PC-3 (cell line): ENCODE results near the gene ESYT2. TPM values are rescaled to one million over a fixed set of nuclear protein-coding genes. Genes with fewer than 3 reads are reported as not detected.

Source experiments
- ATAC-seq: fragments of 200-7000 bp; cut with Tn5 transposase; 2 replicates; pipeline ENCODE4 v1.9.1; 2020; ENCODE audit warnings: mild to moderate bottlenecking, moderate library complexity
- BruUV-seq: library from RNA; stranded (reverse); fragments of 400-500 nt; replicated peaks from 2 replicates; lab custom pipeline; 2021; lab: Mats Ljungman, UMichigan
- CTCF ChIA-PET: fragments of 300-600 bp; sonication (Branson Sonifier 250); formaldehyde crosslinking; loops from one replicate; lab custom pipeline; 2022; ENCODE audit warnings: antibody characterized with exemption; lab: Charles Lee
- POLR2A ChIA-PET: fragments of 300-600 bp; sonication (Branson Sonifier 250); formaldehyde crosslinking; loops from one replicate; lab custom pipeline; 2022; ENCODE audit warnings: antibody characterized with exemption; ENCODE audit not compliant: unreplicated experiment; lab: Charles Lee
- DNase-seq: peaks from one replicate; pipeline ENCODE4 v3.0.0-alpha.2; 2015
- H2AFZ ChIP-seq: fragments of 300-600 bp; sonication (generic); 2 replicates; pipeline ENCODE4 v1.6.0; 2016; ENCODE audit warnings: antibody characterized with exemption, low read length
- H3F3A ChIP-seq: fragments of 300-600 bp; sonication (generic); one replicate; pipeline ENCODE4 v1.6.0; 2017; ENCODE audit warnings: antibody characterized with exemption, low read length, control low read depth, mild to moderate bottlenecking; ENCODE audit not compliant: unreplicated experiment
- H3K27ac ChIP-seq: fragments of 300-600 bp; sonication (generic); 2 replicates; pipeline ENCODE4 v1.5.1; 2016; ENCODE audit warnings: mild to moderate bottlenecking, low read length
- H3K27me3 ChIP-seq: fragments of 300-600 bp; sonication (generic); 2 replicates; pipeline ENCODE4 v1.6.1; 2016; ENCODE audit warnings: low read length, mixed read lengths
- H3K36me3 ChIP-seq: fragments of 300-600 bp; sonication (generic); 2 replicates; pipeline ENCODE4 v1.6.1; 2016; ENCODE audit warnings: low read depth, mixed run types, low read length, mixed read lengths
- H3K4me1 ChIP-seq: fragments of 300-600 bp; sonication (generic); 2 replicates; pipeline ENCODE4 v1.5.1; 2016; ENCODE audit warnings: low read length; ENCODE audit not compliant: insufficient read depth
- H3K4me2 ChIP-seq: fragments of 300-600 bp; sonication (generic); 2 replicates; pipeline ENCODE4 v1.6.0; 2016; ENCODE audit warnings: low read length
- H3K4me3 ChIP-seq: fragments of 300-600 bp; sonication (generic); 2 replicates; pipeline ENCODE4 v1.5.1; 2016; ENCODE audit warnings: mild to moderate bottlenecking, low read length, mixed read lengths
- H3K79me2 ChIP-seq: fragments of 300-600 bp; sonication (generic); 2 replicates; pipeline ENCODE4 v1.6.1; 2017; ENCODE audit warnings: low read length, mixed read lengths
- H3K9ac ChIP-seq: fragments of 300-600 bp; sonication (generic); 2 replicates; pipeline ENCODE4 v1.6.0; 2016; ENCODE audit warnings: mild to moderate bottlenecking, low read length
- H3K9me2 ChIP-seq: fragments of 300-600 bp; sonication (generic); replicated peaks from 2 replicates; pipeline ENCODE4 v1.6.1; 2016; ENCODE audit warnings: mixed run types, low read length, mixed read lengths
- H3K9me3 ChIP-seq: fragments of 300-600 bp; sonication (generic); 2 replicates; pipeline ENCODE4 v1.6.1; 2016; ENCODE audit warnings: low read length, mixed read lengths
- H4K20me1 ChIP-seq: fragments of 300-600 bp; sonication (generic); 2 replicates; pipeline ENCODE4 v1.6.1; 2016; ENCODE audit warnings: low read length, mixed read lengths
- CTCF ChIP-seq: fragments of 300-600 bp; sonication (generic); conservative IDR thresholded peaks from 2 replicates; pipeline ENCODE4 v1.5.1; 2017; ENCODE audit warnings: antibody characterized with exemption, low read depth, mild to moderate bottlenecking, low read length
- EZH2 ChIP-seq: fragments of 300-600 bp; sonication (generic); IDR thresholded peaks from one replicate; pipeline ENCODE4 v1.6.1; 2017; ENCODE audit warnings: antibody characterized with exemption, mild to moderate bottlenecking, low read length; ENCODE audit not compliant: unreplicated experiment
- EZH2phosphoT487 ChIP-seq: fragments of 300-600 bp; sonication (generic); IDR thresholded peaks from 2 replicates; pipeline ENCODE4 v1.6.1; 2018; ENCODE audit warnings: mild to moderate bottlenecking, antibody characterized with exemption, low read length, borderline replicate concordance
- intact Hi-C: fragments of 100-400 bp; cut with micrococcal nuclease; formaldehyde crosslinking; loops from 2 replicates; pipeline ENCODE4 v1.9.0; 2023
- total RNA-seq: library from RNA; depleted of rRNA; stranded (reverse); fragments of >200 nt; gene quantifications from 2 replicates; pipeline ENCODE4 v1.2.3, GENCODE V29; 2014

Gene ESYT2
- total RNA-seq, 1 experiment from 2014 or later, result 76.1 TPM

- intact Hi-C loops, result no loop called here
- no TSS peak for BruUV-seq
- Histone ChIP-seq H3K9me2 (no peaks in the 10 kb centered on the region), H3K36me3 (peaks cover 32% of the 10 kb centered on the region), H4K20me1 (no peaks in the 10 kb centered on the region), H2AFZ (no peak overlapping the region), H3F3A (no peaks in the 10 kb centered on the region), H3K4me2 (no peak overlapping the region), H3K27me3 (no peaks in the 10 kb centered on the region), H3K4me1 (no peaks in the 10 kb centered on the region), H3K4me3 (no peak overlapping the region), H3K9ac (no peak overlapping the region), H3K9me3 (no peaks in the 10 kb centered on the region), H3K79me2 (no peaks in the 10 kb centered on the region), H3K27ac (no peak overlapping the region)
- DNase-seq (no peak), ATAC-seq (no peak)
- ChIA-PET POLR2A (no interaction called here), CTCF (no interaction called here)
- TF ChIP-seq CTCF, result no peak
- TF ChIP-seq EZH2phosphoT487, result no peak
- TF ChIP-seq EZH2, result no peak
Observed at GRCh38 chr7:158776474-158776873, 52.8 kb downstream of the ESYT2 start.

- no peak for ATAC-seq
Observed at GRCh38 chr7:158774952-158775351, 54.4 kb downstream of the ESYT2 start.

More at GRCh38 chr7:158774952-158775351, 54.4 kb downstream of the ESYT2 start:
- ChIA-PET POLR2A (no interaction called here), CTCF (no interaction called here)
- Histone ChIP-seq H3K9ac (no peak overlapping the region), H3K9me3 (no peaks in the 10 kb centered on the region), H3K4me1 (no peaks in the 10 kb centered on the region), H3K4me2 (no peak overlapping the region), H3K9me2 (no peaks in the 10 kb centered on the region), H3K79me2 (no peaks in the 10 kb centered on the region), H3K27me3 (no peaks in the 10 kb centered on the region), H3K36me3 (peaks cover 19% of the 10 kb centered on the region), H3F3A (no peaks in the 10 kb centered on the region), H3K4me3 (no peak overlapping the region), H3K27ac (no peak overlapping the region), H2AFZ (no peak overlapping the region), H4K20me1 (no peaks in the 10 kb centered on the region)
- intact Hi-C loops, result no loop called here
- DNase-seq, result no peak
- TF ChIP-seq EZH2phosphoT487 (no peak), EZH2 (no peak), CTCF (no peak)
- no TSS peak for BruUV-seq
